Measurements from ENCODE around the gene RGS11. TPM values are rescaled to one million over a fixed set of nuclear protein-coding genes. Genes with fewer than 3 reads are reported as not detected.

The RGS11 gene
- polyA plus RNA-seq, 4 donors, result 0.49 to 20.1 (median 7.4) TPM

- DNase-seq (no peak), FAIRE-seq (no peak)
- H3K9me3 ChIP-seq (ENCODE audit: control insufficient read depth in 2 of 2, insufficient read depth in 1 of 2, low read depth in 1 of 2, low read length in 1 of 2), result no peaks in the 10 kb centered on the region
- H3K36me3 ChIP-seq (ENCODE audit: control insufficient read depth in 3 of 3, insufficient read depth in 2 of 3, low read depth in 1 of 3, low read length in 3 of 3), result peaks cover 6 to 76% (median 7%) of the 10 kb centered on the region in 3 donors
- H3K4me1 ChIP-seq (ENCODE audit: control insufficient read depth in 3 of 3, insufficient read depth in 2 of 3, low read depth in 1 of 3, low read length in 2 of 3), result no peaks in the 10 kb centered on the region
- H3K4me3 ChIP-seq (ENCODE audit: low read depth in 1 of 3, low read length in 3 of 3), result no peak overlapping the region
- no peak overlapping the region for H3K27ac ChIP-seq (ENCODE audit: low read depth in 1 of 3, low read length in 2 of 3)
- WGBS, 3 donors, result 90 to 94% (median 91%) methylated on average over 19 of the region's 19 CpGs
- no peaks in the 10 kb centered on the region for H3K27me3 ChIP-seq (ENCODE audit: control insufficient read depth in 3 of 3, insufficient read depth in 3 of 3, low read length in 3 of 3)
These were observed 41.2 kb upstream of the RGS11 start for GRCh38 chr16:316741-317464.

GRCh38 chr16:314795-315299 lies 39.1 kb upstream of the RGS11 start:
- H3K9me3 ChIP-seq (ENCODE audit: control insufficient read depth in 2 of 2, insufficient read depth in 1 of 2, low read depth in 1 of 2, low read length in 1 of 2), result no peaks in the 10 kb centered on the region
- H3K4me1 ChIP-seq (ENCODE audit: control insufficient read depth in 3 of 3, insufficient read depth in 2 of 3, low read depth in 1 of 3, low read length in 2 of 3), result no peaks in the 10 kb centered on the region
- DNase-seq, result no peak
- FAIRE-seq, result no peak
- no peaks in the 10 kb centered on the region for H3K27me3 ChIP-seq (ENCODE audit: control insufficient read depth in 3 of 3, insufficient read depth in 3 of 3, low read length in 3 of 3)
- H3K27ac ChIP-seq (ENCODE audit: low read depth in 1 of 3, low read length in 2 of 3), result no peak overlapping the region
- no peak overlapping the region for H3K4me3 ChIP-seq (ENCODE audit: low read depth in 1 of 3, low read length in 3 of 3)
- peaks cover 7 to 84% (median 7%) of the 10 kb centered on the region in 3 donors for H3K36me3 ChIP-seq (ENCODE audit: control insufficient read depth in 3 of 3, insufficient read depth in 2 of 3, low read depth in 1 of 3, low read length in 3 of 3)
- WGBS, 3 donors, result 72 to 83% (median 83%) methylated on average over 14 of the region's 14 CpGs

- no peaks in the 10 kb centered on the region for H3K27me3 ChIP-seq (ENCODE audit: control insufficient read depth in 3 of 3, insufficient read depth in 3 of 3, low read length in 3 of 3)
- H3K4me1 ChIP-seq (ENCODE audit: control insufficient read depth in 3 of 3, insufficient read depth in 2 of 3, low read depth in 1 of 3, low read length in 2 of 3), result no peaks in the 10 kb centered on the region
- peaks cover 7 to 84% (median 9%) of the 10 kb centered on the region in 3 donors for H3K36me3 ChIP-seq (ENCODE audit: control insufficient read depth in 3 of 3, insufficient read depth in 2 of 3, low read depth in 1 of 3, low read length in 3 of 3)
- no peak overlapping the region for H3K27ac ChIP-seq (ENCODE audit: low read depth in 1 of 3, low read length in 2 of 3)
- 96 to 98% (median 96%) methylated on average over 16 of the region's 16 CpGs for WGBS, 3 donors
- H3K9me3 ChIP-seq (ENCODE audit: control insufficient read depth in 2 of 2, insufficient read depth in 1 of 2, low read depth in 1 of 2, low read length in 1 of 2), result no peaks in the 10 kb centered on the region
- FAIRE-seq, result no peak
- DNase-seq, result no peak
- no peak overlapping the region for H3K4me3 ChIP-seq (ENCODE audit: low read depth in 1 of 3, low read length in 3 of 3)
These were observed 38.6 kb upstream of the RGS11 start for GRCh38 chr16:314351-314750.

- H3K4me3 ChIP-seq (ENCODE audit: low read depth in 1 of 3, low read length in 3 of 3), result no peak overlapping the region
- H3K36me3 ChIP-seq (ENCODE audit: control insufficient read depth in 3 of 3, insufficient read depth in 2 of 3, low read depth in 1 of 3, low read length in 3 of 3), result peaks cover 8 to 84% (median 13%) of the 10 kb centered on the region in 3 donors
- H3K9me3 ChIP-seq (ENCODE audit: control insufficient read depth in 2 of 2, insufficient read depth in 1 of 2, low read depth in 1 of 2, low read length in 1 of 2), result no peaks in the 10 kb centered on the region
- no peak overlapping the region for H3K27ac ChIP-seq (ENCODE audit: low read depth in 1 of 3, low read length in 2 of 3)
- FAIRE-seq (no peak), DNase-seq (no peak)
- no peaks in the 10 kb centered on the region for H3K27me3 ChIP-seq (ENCODE audit: control insufficient read depth in 3 of 3, insufficient read depth in 3 of 3, low read length in 3 of 3)
- no peaks in the 10 kb centered on the region for H3K4me1 ChIP-seq (ENCODE audit: control insufficient read depth in 3 of 3, insufficient read depth in 2 of 3, low read depth in 1 of 3, low read length in 2 of 3)
- 94 to 97% (median 96%) methylated on average over 15 of the region's 15 CpGs for WGBS, 3 donors
These were observed 36.0 kb upstream of the RGS11 start for GRCh38 chr16:311725-312124.

GRCh38 chr16:309476-309875 lies 33.7 kb upstream of the RGS11 start:
- FAIRE-seq (no peak), DNase-seq (no peak)
- 73 to 84% (median 84%) methylated on average over 7 of the region's 7 CpGs for WGBS, 3 donors
- Histone ChIP-seq H3K27me3 (ENCODE audit: control insufficient read depth in 3 of 3, insufficient read depth in 3 of 3, low read length in 3 of 3) (no peaks in the 10 kb centered on the region), H3K4me1 (ENCODE audit: control insufficient read depth in 3 of 3, insufficient read depth in 2 of 3, low read depth in 1 of 3, low read length in 2 of 3) (no peaks in the 10 kb centered on the region), H3K9me3 (ENCODE audit: control insufficient read depth in 2 of 2, insufficient read depth in 1 of 2, low read depth in 1 of 2, low read length in 1 of 2) (no peaks in the 10 kb centered on the region), H3K36me3 (ENCODE audit: control insufficient read depth in 3 of 3, insufficient read depth in 2 of 3, low read depth in 1 of 3, low read length in 3 of 3) (peaks cover 9 to 92% (median 13%) of the 10 kb centered on the region in 3 donors), H3K27ac (ENCODE audit: low read depth in 1 of 3, low read length in 2 of 3) (no peak overlapping the region), H3K4me3 (ENCODE audit: low read depth in 1 of 3, low read length in 3 of 3) (no peak overlapping the region)

GRCh38 chr16:307691-308312 lies 32.1 kb upstream of the RGS11 start:
- DNase-seq (no peak), FAIRE-seq (no peak)
- Histone ChIP-seq H3K4me3 (ENCODE audit: low read depth in 1 of 3, low read length in 3 of 3) (no peak overlapping the region), H3K4me1 (ENCODE audit: control insufficient read depth in 3 of 3, insufficient read depth in 2 of 3, low read depth in 1 of 3, low read length in 2 of 3) (no peaks in the 10 kb centered on the region), H3K27me3 (ENCODE audit: control insufficient read depth in 3 of 3, insufficient read depth in 3 of 3, low read length in 3 of 3) (no peaks in the 10 kb centered on the region), H3K9me3 (ENCODE audit: control insufficient read depth in 2 of 2, insufficient read depth in 1 of 2, low read depth in 1 of 2, low read length in 1 of 2) (no peaks in the 10 kb centered on the region), H3K27ac (ENCODE audit: low read depth in 1 of 3, low read length in 2 of 3) (no peak overlapping the region), H3K36me3 (ENCODE audit: control insufficient read depth in 3 of 3, insufficient read depth in 2 of 3, low read depth in 1 of 3, low read length in 3 of 3) (peaks cover 9 to 91% (median 9%) of the 10 kb centered on the region in 3 donors)
- 80 to 87% (median 85%) methylated on average over 20 to 21 of the region's 21 CpGs for WGBS, 3 donors

GRCh38 chr16:306911-307370 lies 31.2 kb upstream of the RGS11 start:
- FAIRE-seq, result no peak
- H3K27ac ChIP-seq (ENCODE audit: low read depth in 1 of 3, low read length in 2 of 3), result no peak overlapping the region
- no peaks in the 10 kb centered on the region for H3K4me1 ChIP-seq (ENCODE audit: control insufficient read depth in 3 of 3, insufficient read depth in 2 of 3, low read depth in 1 of 3, low read length in 2 of 3)
- H3K36me3 ChIP-seq (ENCODE audit: control insufficient read depth in 3 of 3, insufficient read depth in 2 of 3, low read depth in 1 of 3, low read length in 3 of 3), result peaks cover 8 to 91% (median 9%) of the 10 kb centered on the region in 3 donors
- H3K4me3 ChIP-seq (ENCODE audit: low read depth in 1 of 3, low read length in 3 of 3), result no peak overlapping the region
- no peak for DNase-seq
- WGBS, 3 donors, result 91% methylated on average over 17 of the region's 17 CpGs
- no peaks in the 10 kb centered on the region for H3K27me3 ChIP-seq (ENCODE audit: control insufficient read depth in 3 of 3, insufficient read depth in 3 of 3, low read length in 3 of 3)
- no peaks in the 10 kb centered on the region for H3K9me3 ChIP-seq (ENCODE audit: control insufficient read depth in 2 of 2, insufficient read depth in 1 of 2, low read depth in 1 of 2, low read length in 1 of 2)

- Histone ChIP-seq H3K4me1 (ENCODE audit: control insufficient read depth in 3 of 3, insufficient read depth in 2 of 3, low read depth in 1 of 3, low read length in 2 of 3) (no peaks in the 10 kb centered on the region), H3K36me3 (ENCODE audit: control insufficient read depth in 3 of 3, insufficient read depth in 2 of 3, low read depth in 1 of 3, low read length in 3 of 3) (peaks cover 9 to 92% (median 9%) of the 10 kb centered on the region in 3 donors), H3K4me3 (ENCODE audit: low read depth in 1 of 3, low read length in 3 of 3) (no peak overlapping the region), H3K27me3 (ENCODE audit: control insufficient read depth in 3 of 3, insufficient read depth in 3 of 3, low read length in 3 of 3) (no peaks in the 10 kb centered on the region), H3K9me3 (ENCODE audit: control insufficient read depth in 2 of 2, insufficient read depth in 1 of 2, low read depth in 1 of 2, low read length in 1 of 2) (no peaks in the 10 kb centered on the region), H3K27ac (ENCODE audit: low read depth in 1 of 3, low read length in 2 of 3) (no peak overlapping the region)
- FAIRE-seq (no peak), DNase-seq (no peak)
- WGBS, 3 donors, result 91 to 94% (median 91%) methylated on average over 19 of the region's 19 CpGs
These were observed 30.3 kb upstream of the RGS11 start for GRCh38 chr16:305916-306626.

Measured in small intestine (tissue), 7 donors.